ENCODE data around the gene INSC.

INSC gene

DNA sequence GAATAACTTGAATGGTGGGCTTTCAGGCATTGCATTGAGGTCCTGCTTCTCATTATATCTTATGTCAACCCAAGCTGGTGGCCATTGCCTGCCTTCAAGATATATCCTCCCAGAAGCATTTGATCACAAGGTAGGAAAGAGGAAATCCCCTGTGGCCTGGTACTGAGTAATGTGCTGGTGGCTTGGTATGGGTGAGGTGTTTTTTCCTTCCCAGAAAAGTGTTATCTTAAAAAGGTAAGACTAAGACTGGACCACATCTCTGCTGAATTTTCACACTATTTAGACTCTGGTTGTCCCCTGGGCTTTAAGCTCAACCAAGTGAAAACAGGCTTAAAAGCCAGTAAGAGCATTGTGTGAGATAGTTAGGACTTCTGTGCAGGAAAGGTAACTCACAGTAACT is 3.7 kb downstream of the INSC start:
- in situ Hi-C loops (cut with HindIII; ENCODE audit: low pct_unique_long_range_greater_than_20kb, low sequenced_read_pairs) = no loop called here
- TF ChIP-seq JUND (IDR thresholded peaks at IDR 0.05; ENCODE audit: low read depth) = no peak
- DNase-seq (ENCODE audit: low read depth in 1 of 2, low spot score in 1 of 2) = no peak

DNA sequence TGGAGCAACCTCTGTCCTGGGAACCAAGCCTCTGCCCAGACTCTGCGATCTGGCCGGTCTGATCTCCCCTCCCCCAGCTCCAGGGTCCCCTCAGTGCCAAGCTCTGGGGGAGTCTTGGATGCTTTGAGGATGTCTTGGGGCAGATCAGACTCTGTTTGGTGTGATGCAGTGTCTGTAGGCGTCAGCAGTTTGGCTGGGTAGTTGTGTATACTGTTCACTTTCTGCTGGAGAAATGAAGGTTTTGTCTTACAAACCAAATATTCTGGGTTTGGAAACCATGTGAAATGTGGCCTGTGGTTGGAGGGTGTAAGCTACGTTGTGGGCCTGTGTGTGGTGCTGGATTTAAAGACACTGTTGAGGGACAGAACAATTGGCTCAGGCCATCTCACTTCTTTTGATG is 4.6 kb downstream of the INSC start:
- DNase-seq (ENCODE audit: low read depth in 1 of 2, low spot score in 1 of 2) = no peak
- TF ChIP-seq JUND (IDR thresholded peaks at IDR 0.05; ENCODE audit: low read depth) = no peak
- in situ Hi-C loops (cut with HindIII; ENCODE audit: low pct_unique_long_range_greater_than_20kb, low sequenced_read_pairs) = no loop called here

DNA sequence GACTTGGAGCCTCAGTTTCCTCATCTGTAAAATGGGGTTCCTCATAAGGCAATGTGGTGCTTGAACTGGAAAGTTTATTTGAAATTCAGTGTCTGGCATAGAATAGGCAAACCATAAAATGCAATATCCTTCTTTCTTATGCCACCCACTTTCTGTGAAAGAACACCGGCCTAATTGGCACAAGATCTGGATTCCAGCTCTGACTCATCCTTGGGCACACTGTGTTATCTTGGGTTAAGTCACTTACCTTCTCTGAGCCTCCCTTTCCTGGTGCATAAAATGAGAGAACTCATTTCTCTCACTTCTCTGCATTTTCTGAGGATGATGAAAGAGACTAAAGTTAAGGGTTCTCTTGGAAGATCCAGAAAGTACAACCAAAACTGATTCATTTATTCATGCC is 5.1 kb downstream of the INSC start:
- no peak for TF ChIP-seq JUND (IDR thresholded peaks at IDR 0.05; ENCODE audit: low read depth)
- in situ Hi-C loops (cut with HindIII; ENCODE audit: low pct_unique_long_range_greater_than_20kb, low sequenced_read_pairs) = no loop called here
- DNase-seq (ENCODE audit: low read depth in 1 of 2, low spot score in 1 of 2) = no peak

DNA sequence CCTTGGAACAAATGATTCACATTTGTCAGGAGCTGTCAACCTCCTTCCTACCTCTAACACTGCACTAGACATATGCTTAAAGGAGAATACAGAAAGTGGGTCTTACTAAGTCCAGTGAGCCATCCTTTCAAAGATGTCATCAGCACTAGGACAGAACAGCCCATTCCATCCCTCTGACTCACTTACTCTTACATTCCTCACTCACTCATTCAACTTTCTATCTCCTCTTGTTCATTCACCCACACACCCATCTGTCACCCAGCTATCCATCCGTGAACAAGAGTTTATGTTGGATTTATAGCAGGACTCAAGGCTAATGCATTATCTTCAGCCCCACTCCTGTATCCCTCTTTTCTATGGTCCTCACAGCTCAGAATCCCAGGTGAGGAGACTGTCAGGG is 9.1 kb downstream of the INSC start:
- in situ Hi-C loops (cut with HindIII; ENCODE audit: low pct_unique_long_range_greater_than_20kb, low sequenced_read_pairs) = no loop called here
- no peak for TF ChIP-seq JUND (IDR thresholded peaks at IDR 0.05; ENCODE audit: low read depth)
- no peak for DNase-seq (ENCODE audit: low read depth in 1 of 2, low spot score in 1 of 2)

DNA sequence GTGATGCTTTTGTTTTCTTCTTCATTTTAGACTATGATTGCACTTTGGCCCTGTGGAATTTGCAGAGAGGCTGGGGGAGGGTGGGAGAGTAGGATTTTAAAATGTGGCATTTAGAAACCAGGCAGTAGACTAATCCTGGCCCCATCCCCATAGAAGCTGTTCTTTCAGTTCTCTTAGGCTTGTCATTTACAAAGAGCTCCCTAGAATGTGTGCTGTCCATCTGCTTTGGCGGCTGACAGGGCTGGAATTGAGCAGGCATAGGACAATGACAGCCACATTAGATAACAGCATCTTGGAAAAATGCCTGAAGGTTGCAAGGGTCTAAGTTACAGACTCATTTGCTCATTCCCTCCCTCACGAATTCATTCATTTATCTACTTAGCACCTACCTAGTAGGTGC is 9.8 kb downstream of the INSC start:
- in situ Hi-C loops (cut with HindIII; ENCODE audit: low pct_unique_long_range_greater_than_20kb, low sequenced_read_pairs) = no loop called here
- DNase-seq (ENCODE audit: low read depth in 1 of 2, low spot score in 1 of 2) = no peak
- no peak for TF ChIP-seq JUND (IDR thresholded peaks at IDR 0.05; ENCODE audit: low read depth)

DNA sequence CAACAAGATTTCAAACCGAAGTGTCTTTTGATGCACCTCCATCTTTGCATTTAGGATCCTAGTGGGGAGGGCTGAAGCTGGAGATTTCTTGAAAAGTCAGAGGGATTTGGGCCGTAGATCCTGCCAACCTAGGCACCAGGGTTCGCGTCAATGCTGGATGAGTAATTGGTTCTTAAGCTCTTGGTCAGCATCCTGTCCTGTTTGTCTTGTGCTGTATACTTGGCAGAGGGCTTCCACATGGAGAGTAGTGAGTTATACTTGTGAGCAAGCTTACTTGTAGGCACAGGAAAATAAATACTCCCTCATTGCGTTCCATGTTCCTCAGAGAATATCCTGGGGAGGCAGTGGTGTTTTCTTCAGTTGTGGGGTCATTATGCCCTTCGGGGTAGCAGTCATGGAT is 12.6 kb downstream of the INSC start:
- TF ChIP-seq JUND (IDR thresholded peaks at IDR 0.05; ENCODE audit: low read depth) = no peak
- in situ Hi-C loops (cut with HindIII; ENCODE audit: low pct_unique_long_range_greater_than_20kb, low sequenced_read_pairs) = no loop called here
- no peak for DNase-seq (ENCODE audit: low read depth in 1 of 2, low spot score in 1 of 2)

DNA sequence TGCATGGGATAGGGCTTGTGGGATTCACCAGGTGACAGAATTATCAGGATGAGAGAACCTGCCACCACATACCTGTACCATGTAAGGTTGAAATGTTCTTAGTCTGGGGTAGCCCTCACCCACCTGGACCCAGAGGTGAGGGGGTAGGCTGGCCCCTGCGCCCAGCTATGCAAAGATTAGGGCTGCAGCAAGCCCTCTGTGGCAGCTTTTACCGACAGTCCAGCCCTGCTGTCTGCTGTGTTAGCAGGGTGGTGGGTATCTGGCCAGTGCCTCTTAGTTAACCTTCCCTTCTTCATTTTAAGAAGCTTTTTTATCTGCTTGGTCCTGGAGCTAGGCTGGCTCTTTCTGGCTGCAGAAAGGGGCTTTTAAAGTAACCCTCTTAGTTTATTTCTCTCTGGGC is 13.9 kb downstream of the INSC start:
- DNase-seq (ENCODE audit: low read depth in 1 of 2, low spot score in 1 of 2) = no peak
- no peak for TF ChIP-seq JUND (IDR thresholded peaks at IDR 0.05; ENCODE audit: low read depth)
- in situ Hi-C loops (cut with HindIII; ENCODE audit: low pct_unique_long_range_greater_than_20kb, low sequenced_read_pairs) = no loop called here

DNA sequence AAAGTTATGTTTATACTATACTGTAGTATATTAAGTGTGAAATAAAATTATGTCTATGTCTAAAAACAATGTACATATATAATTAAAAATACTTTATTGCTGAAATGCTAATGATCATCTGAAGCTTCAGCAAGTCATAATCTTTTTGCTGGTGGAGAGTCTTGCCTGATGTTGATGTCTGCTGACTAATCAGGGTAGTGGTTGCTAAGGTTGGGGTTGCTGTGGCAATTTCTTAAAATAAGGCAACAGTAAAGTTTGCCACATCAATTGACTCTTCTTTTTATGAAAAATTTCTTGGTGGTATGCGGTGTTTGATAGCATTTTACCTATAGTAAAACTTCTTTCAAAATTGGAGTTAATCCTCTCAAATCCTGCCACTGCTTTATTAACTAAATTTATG is 21.4 kb downstream of the INSC start:
- in situ Hi-C loops (cut with HindIII; ENCODE audit: low pct_unique_long_range_greater_than_20kb, low sequenced_read_pairs) = no loop called here
- TF ChIP-seq JUND (IDR thresholded peaks at IDR 0.05; ENCODE audit: low read depth) = no peak
- no peak for DNase-seq (ENCODE audit: low read depth in 1 of 2, low spot score in 1 of 2)

DNA sequence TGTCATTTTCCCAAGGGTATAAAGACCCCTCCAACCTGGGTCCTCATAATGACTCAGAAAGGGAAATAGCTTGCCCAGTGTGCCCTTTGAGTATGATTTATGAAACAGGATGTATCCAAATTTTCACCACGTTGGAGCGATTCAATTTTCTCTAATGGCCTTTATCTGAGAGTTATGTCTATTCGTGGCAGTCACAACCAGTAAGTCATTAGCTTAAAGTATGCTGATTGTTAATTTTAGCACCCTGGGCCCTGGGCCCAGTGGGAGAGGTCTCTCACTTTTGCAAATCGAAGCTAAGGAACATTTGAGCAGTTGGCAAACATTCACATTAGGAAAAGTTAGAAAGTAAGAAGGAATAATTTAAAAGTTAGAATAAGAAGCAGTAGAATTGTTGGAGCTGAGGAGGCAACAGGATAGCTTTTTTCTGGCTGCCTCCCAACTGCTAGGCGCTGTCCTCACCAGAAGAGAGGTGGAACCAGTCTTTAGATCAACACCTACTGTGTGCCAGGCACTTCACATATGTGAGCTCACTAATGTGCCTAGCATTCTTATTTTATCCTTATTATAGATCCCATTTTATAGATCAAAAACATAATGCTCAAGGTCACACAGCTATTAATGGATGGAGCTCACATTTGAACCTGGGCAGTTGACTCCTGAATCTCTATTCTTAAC is 24.5 kb downstream of the INSC start:
- no peak for TF ChIP-seq JUND (IDR thresholded peaks at IDR 0.05; ENCODE audit: low read depth)
- in situ Hi-C loops (cut with HindIII; ENCODE audit: low pct_unique_long_range_greater_than_20kb, low sequenced_read_pairs) = no loop called here
- no peak for DNase-seq (ENCODE audit: low read depth in 1 of 2, low spot score in 1 of 2)

DNA sequence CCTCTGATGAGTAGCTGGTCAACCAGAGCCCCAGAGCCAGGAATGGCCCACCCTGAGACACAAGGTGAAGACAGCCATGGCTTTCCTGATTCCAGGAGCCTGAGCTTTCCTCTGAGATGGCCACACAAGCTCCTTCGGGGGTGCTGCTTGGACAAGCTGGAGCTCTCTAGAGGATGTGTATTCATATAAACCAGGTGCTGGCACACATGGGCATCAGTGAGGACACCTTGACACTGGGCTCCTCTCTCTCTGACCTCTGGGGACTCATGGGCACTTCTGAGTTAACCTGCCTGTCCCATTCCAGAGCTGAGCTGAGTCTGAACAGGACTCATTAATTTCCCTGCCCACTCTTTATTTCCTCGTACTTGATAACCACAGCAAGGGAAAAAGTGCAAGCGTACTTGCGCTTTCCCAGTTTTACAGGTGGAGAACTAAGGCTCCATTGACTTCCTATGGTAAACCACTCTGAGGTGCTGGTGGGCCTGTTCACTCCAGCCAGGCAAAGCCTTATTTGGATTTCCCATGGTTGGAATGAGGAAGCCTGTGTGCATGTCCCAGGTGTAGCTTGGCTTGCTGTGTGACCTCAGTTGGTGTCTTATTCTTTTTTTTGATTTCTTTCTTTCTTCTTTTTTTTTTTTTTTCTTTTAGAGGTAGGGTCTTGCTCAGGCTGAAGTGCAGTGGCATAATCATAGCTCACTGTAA is 25.4 kb downstream of the INSC start:
- in situ Hi-C loops (cut with HindIII; ENCODE audit: low pct_unique_long_range_greater_than_20kb, low sequenced_read_pairs) = no loop called here
- no peak for TF ChIP-seq JUND (IDR thresholded peaks at IDR 0.05; ENCODE audit: low read depth)
- DNase-seq (ENCODE audit: low read depth in 1 of 2, low spot score in 1 of 2) = peak in 1 of 2 experiments; percentile 56

DNA sequence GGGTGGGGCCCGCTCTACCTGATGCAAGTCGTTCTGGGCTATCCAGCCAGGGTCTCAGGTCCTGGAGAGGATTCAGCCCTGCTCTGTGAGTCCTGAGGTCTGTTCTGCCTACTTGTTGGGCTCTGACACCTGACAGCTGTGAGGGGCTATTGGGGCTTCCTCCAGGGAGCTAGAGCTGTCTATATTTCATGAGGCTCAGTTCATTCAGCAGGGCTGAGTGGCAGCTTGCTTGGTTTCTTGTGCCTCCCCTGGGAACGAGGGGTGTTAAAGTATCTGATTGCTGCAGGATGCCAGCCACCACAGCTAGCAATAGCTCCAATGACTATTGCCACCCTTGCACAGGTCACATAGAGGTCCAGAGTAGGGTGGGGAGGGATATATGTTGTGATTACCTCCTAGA is 26.7 kb downstream of the INSC start:
- TF ChIP-seq JUND (IDR thresholded peaks at IDR 0.05; ENCODE audit: low read depth) = no peak
- in situ Hi-C loops (cut with HindIII; ENCODE audit: low pct_unique_long_range_greater_than_20kb, low sequenced_read_pairs) = no loop called here
- DNase-seq (ENCODE audit: low read depth in 1 of 2, low spot score in 1 of 2) = no peak

DNA sequence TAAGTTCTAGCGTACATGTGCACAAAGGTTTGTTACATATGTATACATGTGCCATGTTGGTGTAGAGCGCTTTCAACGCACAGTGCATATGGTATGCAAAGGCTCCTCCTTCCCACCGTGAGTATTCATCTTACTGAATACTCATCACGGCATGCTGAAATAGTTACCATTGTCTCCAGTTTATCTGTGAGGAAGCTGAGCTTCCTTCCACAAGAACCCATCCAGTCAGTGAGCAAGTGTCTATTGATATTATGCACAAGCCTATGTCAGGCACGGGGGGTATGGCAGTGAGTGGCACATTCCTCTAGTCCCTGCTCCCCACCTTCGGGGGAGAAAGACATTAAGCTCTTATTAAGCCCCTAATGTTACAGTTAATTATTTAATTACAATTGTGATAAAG is 28.1 kb downstream of the INSC start:
- in situ Hi-C loops (cut with HindIII; ENCODE audit: low pct_unique_long_range_greater_than_20kb, low sequenced_read_pairs) = no loop called here
- no peak for DNase-seq (ENCODE audit: low read depth in 1 of 2, low spot score in 1 of 2)
- TF ChIP-seq JUND (IDR thresholded peaks at IDR 0.05; ENCODE audit: low read depth) = no peak

DNA sequence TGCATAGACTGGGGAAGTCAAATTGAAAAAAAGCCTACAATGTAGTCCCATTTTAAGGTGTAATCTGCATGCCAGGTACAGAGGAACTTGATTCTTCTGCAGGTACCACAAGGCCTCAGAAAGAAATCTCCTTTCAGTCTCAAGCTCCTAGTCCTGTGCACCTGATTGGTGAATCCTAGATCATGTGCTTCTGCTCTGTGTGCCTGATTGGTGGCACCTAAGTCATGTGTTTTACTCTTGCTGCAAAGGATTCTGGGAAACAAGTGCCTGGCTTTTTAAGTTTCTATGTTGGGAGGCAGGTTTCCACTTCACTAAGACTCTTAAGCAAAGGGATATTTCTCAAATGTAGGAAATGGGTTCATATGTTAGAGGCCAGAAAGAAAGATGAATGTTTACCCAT is 29.1 kb downstream of the INSC start:
- in situ Hi-C loops (cut with HindIII; ENCODE audit: low pct_unique_long_range_greater_than_20kb, low sequenced_read_pairs) = no loop called here
- no peak for DNase-seq (ENCODE audit: low read depth in 1 of 2, low spot score in 1 of 2)
- no peak for TF ChIP-seq JUND (IDR thresholded peaks at IDR 0.05; ENCODE audit: low read depth)

DNA sequence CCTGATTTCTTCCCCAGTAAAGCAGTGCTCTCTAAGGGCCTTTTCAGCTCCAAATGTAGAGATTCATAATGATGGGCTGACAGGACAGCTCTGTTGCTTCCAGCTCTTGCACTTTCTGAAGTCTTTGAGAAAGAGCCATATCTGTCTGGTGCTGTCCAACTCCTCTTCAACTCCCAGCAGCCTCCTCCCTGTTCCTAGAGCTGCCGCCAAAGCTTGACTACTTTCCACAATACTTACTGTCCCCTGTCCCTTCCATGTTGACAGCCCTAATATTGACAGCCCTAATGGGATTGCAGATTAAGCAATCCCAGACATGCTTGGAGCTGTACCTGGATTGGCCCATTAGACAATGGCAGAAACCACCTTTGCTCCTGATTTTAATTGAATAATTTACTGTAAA is 29.6 kb downstream of the INSC start:
- TF ChIP-seq JUND (IDR thresholded peaks at IDR 0.05; ENCODE audit: low read depth) = no peak
- in situ Hi-C loops (cut with HindIII; ENCODE audit: low pct_unique_long_range_greater_than_20kb, low sequenced_read_pairs) = no loop called here
- no peak for DNase-seq (ENCODE audit: low read depth in 1 of 2, low spot score in 1 of 2)
